H1 (cell line): Measurements from ENCODE around the gene SH3BP2. TPM values are rescaled to one million over a fixed set of nuclear protein-coding genes. Genes with fewer than 3 reads are reported as not detected.

Experiments used
- CTCF ChIA-PET: fragments of 300-600 bp; sonication (Branson Sonifier 250); formaldehyde crosslinking; loops from one replicate; lab custom pipeline; 2021; ENCODE audit not compliant: partially characterized antibody; lab: Charles Lee
- POLR2A ChIA-PET: fragments of 300-600 bp; sonication (Branson Sonifier 250); formaldehyde crosslinking; loops from one replicate; lab custom pipeline; 2021; ENCODE audit warnings: inconsistent platforms; ENCODE audit not compliant: partially characterized antibody; lab: Charles Lee
- DNase-seq, 2 experiments: peaks; one replicate each; pipeline versions ENCODE4 v3.0.0 to v3.0.0-alpha.2; 2010 to 2022; ENCODE audit warnings: low spot score in 2 of 2, low read depth in 1 of 2, mixed read lengths in 1 of 2
- FAIRE-seq: peaks from 2 replicates; lab custom pipeline; 2011; peaks lifted over from hg19 to GRCh38; lab: Jason Lieb, UNC
- H2AFZ ChIP-seq: 2 replicates; pipeline ENCODE4 v1.8.1; 2012; ENCODE audit warnings: low read length, inconsistent platforms
- H2AK5ac ChIP-seq: 2 replicates; pipeline ENCODE4 v1.6.1; 2013; ENCODE audit warnings: low read depth, low read length
- H2BK120ac ChIP-seq: replicated peaks from 2 replicates; pipeline ENCODE3; 2013; ENCODE audit warnings: low read depth, low read length, inconsistent platforms
- H2BK12ac ChIP-seq: 2 replicates; pipeline ENCODE4 v1.6.1; 2013; ENCODE audit warnings: low read depth, low read length
- H2BK15ac ChIP-seq: 2 replicates; pipeline ENCODE4 v1.6.1; 2013; ENCODE audit warnings: low read length
- H2BK20ac ChIP-seq: 2 replicates; pipeline ENCODE4 v1.6.1; 2013; ENCODE audit warnings: low read length
- H2BK5ac ChIP-seq: 2 replicates; pipeline ENCODE4 v1.6.1; 2013; ENCODE audit warnings: low read depth, low read length
- H3K14ac ChIP-seq: 2 replicates; pipeline ENCODE4 v1.6.1; 2013; ENCODE audit warnings: inconsistent platforms; ENCODE audit not compliant: insufficient read length
- H3K18ac ChIP-seq: 2 replicates; pipeline ENCODE4 v1.6.1; 2013; ENCODE audit warnings: low read length; ENCODE audit errors: extremely low read depth
- H3K23ac ChIP-seq: 2 replicates; pipeline ENCODE4 v1.6.1; 2013; ENCODE audit warnings: inconsistent platforms; ENCODE audit not compliant: insufficient read length
- H3K23me2 ChIP-seq: 2 replicates; pipeline ENCODE4 v1.6.1; 2013; ENCODE audit warnings: low read depth, low read length
- H3K27ac ChIP-seq: 2 replicates; pipeline ENCODE4 v1.6.1; 2011; ENCODE audit warnings: low read depth, low read length, inconsistent platforms
- H3K27me3 ChIP-seq, 4 experiments: replicated peaks in 1 of 4; 1 replicate in 1 of 4; 2 replicates in 3 of 4; pipeline versions ENCODE4 v1.6.1 to v1.8.1; 2011 to 2013; ENCODE audit warnings: low read length in 3 of 4, mild to moderate bottlenecking in 3 of 4, inconsistent platforms in 2 of 4, mixed read lengths in 2 of 4, moderate library complexity in 1 of 4; ENCODE audit not compliant: control insufficient read depth in 3 of 4, insufficient read depth in 3 of 4; ENCODE audit errors: extremely low read depth in 1 of 4
- H3K36me3 ChIP-seq, 4 experiments: 2 replicates each; pipeline versions ENCODE4 v1.6.1 to v1.8.1; 2011 to 2013; ENCODE audit warnings: mild to moderate bottlenecking in 4 of 4, low read length in 3 of 4, moderate library complexity in 2 of 4, control low read depth in 1 of 4, inconsistent platforms in 1 of 4; ENCODE audit not compliant: insufficient read depth in 4 of 4, control insufficient read depth in 2 of 4
- H3K4ac ChIP-seq: replicated peaks from 2 replicates; pipeline ENCODE3; 2013; ENCODE audit warnings: low read length, low read depth, mixed read lengths, inconsistent platforms; ENCODE audit not compliant: insufficient read length
- H3K4me1 ChIP-seq, 4 experiments: replicated peaks in 1 of 4; 1 replicate in 1 of 4; 2 replicates in 3 of 4; pipeline versions ENCODE4 v1.6.1 to v1.8.1; 2011 to 2013; ENCODE audit warnings: low read length in 3 of 4, inconsistent platforms in 2 of 4, mixed read lengths in 1 of 4; ENCODE audit not compliant: insufficient read depth in 4 of 4, control insufficient read depth in 3 of 4
- H3K4me2 ChIP-seq, 2 experiments: 2 replicates each; pipeline versions ENCODE4 v1.6.1 to v1.8.1; 2011 to 2013; ENCODE audit warnings: low read depth in 2 of 2, low read length in 2 of 2, control low read depth in 1 of 2, inconsistent platforms in 1 of 2, mild to moderate bottlenecking in 1 of 2; ENCODE audit not compliant: insufficient read depth in 1 of 2
- H3K4me3 ChIP-seq, 4 experiments: fragments of 200-600, 300-600 bp in 1 of 4; sonication (generic), shearing (Covaris generic), sonication (Bioruptor Twin) in 1 of 4; 2 replicates each; pipeline versions ENCODE4 v1.5.1 to v1.8.1; 2011 to 2016; ENCODE audit warnings: low read length in 4 of 4, low read depth in 3 of 4, control low read depth in 2 of 4, inconsistent platforms in 2 of 4, mild to moderate bottlenecking in 2 of 4, mixed read lengths in 1 of 4, moderate library complexity in 1 of 4; ENCODE audit not compliant: insufficient read depth in 2 of 4; ENCODE audit errors: extremely low read depth in 1 of 4
- H3K56ac ChIP-seq: replicated peaks from 2 replicates; pipeline ENCODE3; 2013; ENCODE audit warnings: low read depth, mild to moderate bottlenecking, mixed read lengths, low read length, inconsistent platforms; ENCODE audit not compliant: insufficient read length
- H3K79me1 ChIP-seq: 2 replicates; pipeline ENCODE4 v1.6.1; 2013; ENCODE audit warnings: low read depth, low read length, control low read depth
- H3K79me2 ChIP-seq, 2 experiments: 2 replicates each; pipeline versions ENCODE4 v1.6.1 to v1.8.1; 2012 to 2013; ENCODE audit warnings: low read length in 2 of 2, mild to moderate bottlenecking in 2 of 2, inconsistent platforms in 1 of 2; ENCODE audit not compliant: insufficient read depth in 2 of 2, control insufficient read depth in 1 of 2
- H3K9ac ChIP-seq, 4 experiments: replicated peaks in 1 of 4; 1 replicate in 1 of 4; 2 replicates in 3 of 4; pipeline versions ENCODE4 v1.6.1 to v1.8.1; 2011 to 2013; ENCODE audit warnings: low read depth in 3 of 4, low read length in 3 of 4, control low read depth in 2 of 4, mild to moderate bottlenecking in 2 of 4, moderate library complexity in 2 of 4, inconsistent platforms in 1 of 4; ENCODE audit errors: extremely low read depth in 1 of 4
- H3K9me3 ChIP-seq, 2 experiments: 2 replicates each; pipeline versions ENCODE4 v1.6.1 to v1.8.1; 2012 to 2013; ENCODE audit warnings: mild to moderate bottlenecking in 2 of 2, moderate library complexity in 2 of 2, control low read depth in 1 of 2, inconsistent platforms in 1 of 2, low read depth in 1 of 2, low read length in 1 of 2, mixed read lengths in 1 of 2; ENCODE audit not compliant: insufficient read depth in 2 of 2
- H4K20me1 ChIP-seq, 2 experiments: replicated peaks in 1 of 2; 2 replicates each; pipeline versions ENCODE3 to v1.8.1; 2011 to 2013; ENCODE audit warnings: inconsistent platforms in 2 of 2, low read length in 2 of 2, mild to moderate bottlenecking in 1 of 2; ENCODE audit not compliant: insufficient read depth in 2 of 2, control insufficient read depth in 1 of 2
- H4K5ac ChIP-seq: 2 replicates; pipeline ENCODE4 v1.6.1; 2013; ENCODE audit warnings: low read length, low read depth, mixed read lengths, inconsistent platforms; ENCODE audit not compliant: insufficient read length
- H4K8ac ChIP-seq: 2 replicates; pipeline ENCODE4 v1.8.0; 2013; ENCODE audit warnings: mild to moderate bottlenecking, moderate library complexity, low read length, inconsistent platforms; ENCODE audit not compliant: insufficient read depth; ENCODE audit errors: extremely low read depth
- H4K91ac ChIP-seq: replicated peaks from 2 replicates; pipeline ENCODE3; 2013; ENCODE audit warnings: low read length, mixed read lengths, inconsistent platforms; ENCODE audit not compliant: insufficient read length
- CEBPB ChIP-seq: IDR thresholded peaks from 2 replicates; pipeline ENCODE4 v1.6.1; 2012; ENCODE audit warnings: low read depth, low read length
- KDM1A ChIP-seq: fragments of 200-600, 300-600 bp; sonication (generic); IDR thresholded peaks from 2 replicates; pipeline ENCODE4 v1.7.1; 2016; ENCODE audit warnings: mild to moderate bottlenecking, low read length, borderline replicate concordance
- MAX ChIP-seq: IDR thresholded peaks from 2 replicates; pipeline ENCODE4 v1.6.1; 2012; ENCODE audit warnings: inconsistent platforms
- NANOG ChIP-seq: IDR thresholded peaks from 2 replicates; pipeline ENCODE4 v1.6.1; 2011; ENCODE audit warnings: low read length, low read depth, mild to moderate bottlenecking, inconsistent platforms; ENCODE audit not compliant: insufficient read depth, poor library complexity, severe bottlenecking
- RAD21 ChIP-seq, 2 experiments: IDR thresholded peaks in 1 of 2; conservative IDR thresholded peaks in 1 of 2; 2 replicates each; pipeline ENCODE4 v1.6.1; 2011; ENCODE audit warnings: low read depth in 2 of 2, low read length in 2 of 2, improper control_type of control experiment in 1 of 2, inconsistent platforms in 1 of 2, mild to moderate bottlenecking in 1 of 2, moderate library complexity in 1 of 2
- SRF ChIP-seq: IDR thresholded peaks from 2 replicates; pipeline ENCODE4 v1.6.1; 2011; ENCODE audit warnings: mild to moderate bottlenecking, low read depth, low read length, moderate library complexity
- YY1 ChIP-seq: IDR thresholded peaks from 2 replicates; pipeline ENCODE4 v1.6.1; 2011; ENCODE audit warnings: low read depth, mild to moderate bottlenecking, low read length
- WGBS, 2 experiments: shearing (Covaris generic) in 1 of 2; methylation state at CpG; one replicate each; pipeline versions ENCODE4 v1.1.6 to v1.1.7; 2013 to 2015; ENCODE audit warnings: low lambda C conversion rate in 2 of 2, mixed read lengths in 2 of 2, inconsistent platforms in 1 of 2, low coverage in 1 of 2, missing lambda C conversion rate in 1 of 2; ENCODE audit not compliant: insufficient replicate concordance in 2 of 2, insufficient coverage in 1 of 2, insufficient read length in 1 of 2; ENCODE audit errors: extremely low coverage in 1 of 2, missing lambda C conversion rate in 1 of 2; 5-methylcytosine and 5-hydroxymethylcytosine counted together
- polyA plus RNA-seq, 7 experiments: library from polyadenylated mRNA; depleted of rRNA in 3 of 7; stranded (reverse) in 5 of 7; unstranded in 2 of 7; fragments of >200 nt in 5 of 7; fragments of 200-250 nt in 2 of 7; gene quantifications; 1 replicate in 5 of 7; 2 replicates in 1 of 7; 4 replicates in 1 of 7; pipeline versions ENCODE4 v1.2.1 to v1.2.3, GENCODE V29; 2011 to 2013; ENCODE audit warnings: missing spikeins in 2 of 7, mixed read lengths in 2 of 7
- total RNA-seq: library from RNA; stranded (reverse); fragmentation: NEBNext Ultra II Directional; extraction: Animal tissue kit (Norgen Biotek cat#: 25700); gene quantifications from 2 replicates; pipeline ENCODE4 v1.2.1, GENCODE V29; 2021

SH3BP2 gene
- total and polyA plus RNA-seq, 2 of the 8 experiments (the other 6 are each of a cell fraction or from before 2014, with no cell fraction given) = 27.4 to 31.4 TPM

GRCh38 chr4:2750719-2751605 is 41.9 kb upstream of the SH3BP2 start:
- peaks cover 0 to 28% of the 10 kb centered on the region in 2 experiments; a peak in 2 of 4 replicates for H3K79me2 ChIP-seq
- no peaks in the 10 kb centered on the region for H3K27me3 ChIP-seq
- H2AK5ac ChIP-seq = no peak overlapping the region
- H3K36me3 ChIP-seq = peaks cover 0 to 18% (median 12%) of the 10 kb centered on the region in 4 experiments; a peak in 5 of 8 replicates
- H3K9me3 ChIP-seq = no peaks in the 10 kb centered on the region
- no peak overlapping the region for H3K9ac ChIP-seq
- no peak overlapping the region for H3K4me2 ChIP-seq
- ChIA-PET POLR2A (no interaction called here), CTCF (interaction anchor here (0.6 to 1.6 kb wide), 11 partner anchors 13 to 205 kb away, joined by 3 to 4 read pairs (median 3); no protein-coding TSS in a partner anchor)
- H3K4me3 ChIP-seq = no peak overlapping the region
- no peak overlapping the region for H3K14ac ChIP-seq
- peaks cover 4 to 19% of the 10 kb centered on the region in 2 experiments for H4K20me1 ChIP-seq
- no peak overlapping the region for H4K5ac ChIP-seq
- 91% methylated on average over 19 of the region's 19 CpGs; no CpG with 5 or more reads in 1 of the 2 experiments for WGBS, 2 experiments
- peaks cover 0 to 6% (median 2%) of the 10 kb centered on the region in 4 experiments; a peak in 5 of 7 replicates for H3K4me1 ChIP-seq
- H3K23me2 ChIP-seq = peaks cover 11% of the 10 kb centered on the region; the same call in 1 of the 2 replicates
- no peak overlapping the region for H3K23ac ChIP-seq
- H2BK5ac ChIP-seq = no peak overlapping the region
- DNase-seq (no peak), FAIRE-seq (no peak)
- no peak overlapping the region for H2BK15ac ChIP-seq
- H3K4ac ChIP-seq = no peak overlapping the region
- no peak overlapping the region for H2AFZ ChIP-seq
- H4K8ac ChIP-seq = no peak overlapping the region
- TF ChIP-seq MAX (no peak), CEBPB (no peak), KDM1A (no peak), YY1 (no peak), SRF (no peak), RAD21 (IDR thresholded peaks at IDR 0.05 in 1 of 2, conservative IDR thresholded peaks at IDR 0.05 in 1 of 2; ENCODE audit: low read depth in 2 of 2, low read length in 2 of 2) (peak in 1 of 2 experiments; percentile 6; a peak in 1 of 4 replicates), NANOG (no peak)
- H4K91ac ChIP-seq = no peak overlapping the region
- peaks cover 22% of the 10 kb centered on the region for H3K79me1 ChIP-seq
- H2BK12ac ChIP-seq = no peak overlapping the region
- no peak overlapping the region for H3K27ac ChIP-seq
- H2BK20ac ChIP-seq = no peak overlapping the region
- no peak overlapping the region for H3K18ac ChIP-seq
- no peak overlapping the region for H3K56ac ChIP-seq
- H2BK120ac ChIP-seq = no peak overlapping the region
